GM19397 (cell line): ENCODE data around the gene CYP2J2.
"Not testable (repeated sequence)": the region's sequence is repeated elsewhere in the genome, so short reads cannot be mapped to it uniquely, and the experiment has no call there.

Source experiments
- ATAC-seq: cut with Tn5 transposase; IDR thresholded peaks from one replicate; pipeline ENCODE4 v1.9.1; 2021; ENCODE audit warnings: mild to moderate bottlenecking, moderate library complexity; ENCODE audit not compliant: unreplicated experiment

The CYP2J2 gene

GRCh38 chr1:59926381-59927123, at the start of gene CYP2J2:
Gene CYP2J2 (minus strand): TSS chr1:59926773. CDS start chr1:59926746, 27 bp downstream.
- ATAC-seq, result peak; percentile 89

GRCh38 chr1:59973719-59974118, 47.1 kb upstream of the CYP2J2 start:
- no peak for ATAC-seq

DNA sequence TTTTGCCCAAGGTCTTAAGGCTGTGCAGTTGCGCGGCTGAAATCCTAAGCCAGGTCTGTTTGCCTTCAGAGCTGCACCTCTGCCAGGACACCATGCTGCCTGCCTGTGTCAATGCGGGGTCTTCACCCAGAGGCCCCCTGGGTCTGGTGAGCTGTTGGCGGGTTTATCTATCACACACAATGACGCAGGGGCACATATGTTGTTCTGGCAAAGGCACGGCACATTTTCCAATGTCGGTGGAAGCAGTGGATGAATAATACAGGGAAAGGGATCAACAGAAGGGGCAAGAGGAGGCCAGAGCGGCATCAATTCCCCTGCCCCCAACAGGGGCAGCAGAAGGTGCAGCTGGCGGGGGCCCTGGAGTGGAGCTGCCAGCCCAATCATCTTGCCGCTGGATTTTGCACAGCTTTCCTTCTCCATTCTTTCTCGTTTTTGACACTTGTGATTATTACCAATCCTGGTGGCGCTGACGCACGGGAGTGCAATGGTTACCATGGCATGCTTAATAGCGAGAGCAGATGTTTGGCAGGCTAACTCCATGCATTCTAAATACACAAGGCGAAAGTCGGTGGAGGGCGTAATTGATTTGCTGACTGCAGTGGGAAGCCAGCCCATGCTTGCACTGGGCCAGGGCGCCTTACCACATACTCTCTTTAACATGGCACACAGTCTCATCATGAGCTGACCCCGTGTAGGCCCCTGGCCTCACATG, 45.8 kb upstream of the CYP2J2 start:
- ATAC-seq, result no peak

DNA sequence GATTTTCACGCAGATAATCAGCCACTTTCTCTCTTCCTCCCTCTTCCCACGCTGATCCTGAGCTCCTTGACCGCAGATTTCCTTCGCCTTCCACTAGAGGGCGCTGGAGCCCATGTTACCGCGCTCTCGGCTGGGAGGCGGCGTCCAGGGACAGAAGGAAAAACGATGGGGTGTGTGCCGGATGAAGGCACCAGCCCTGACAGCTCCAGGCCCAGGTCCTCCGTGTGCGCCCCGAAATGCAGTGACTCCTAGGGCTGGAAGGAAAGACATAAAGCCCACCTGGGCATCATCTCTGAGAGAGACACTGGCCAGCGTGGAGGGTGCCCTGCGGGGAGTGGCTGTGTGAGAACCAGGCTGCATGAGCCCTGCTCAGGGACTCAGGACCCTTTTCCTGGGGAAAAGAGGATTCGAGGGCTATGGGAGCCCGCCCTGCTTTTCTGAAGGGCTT, 44.9 kb upstream of the CYP2J2 start:
- ATAC-seq, result no peak

GRCh38 chr1:59969542-59970175, 43.1 kb upstream of the CYP2J2 start:
- not testable (repeated sequence) for ATAC-seq

- not testable (repeated sequence) for ATAC-seq
Measured at GRCh38 chr1:59968746-59969145, 42.2 kb upstream of the CYP2J2 start.

GRCh38 chr1:59967780-59968179, 41.2 kb upstream of the CYP2J2 start:
- no peak for ATAC-seq

DNA sequence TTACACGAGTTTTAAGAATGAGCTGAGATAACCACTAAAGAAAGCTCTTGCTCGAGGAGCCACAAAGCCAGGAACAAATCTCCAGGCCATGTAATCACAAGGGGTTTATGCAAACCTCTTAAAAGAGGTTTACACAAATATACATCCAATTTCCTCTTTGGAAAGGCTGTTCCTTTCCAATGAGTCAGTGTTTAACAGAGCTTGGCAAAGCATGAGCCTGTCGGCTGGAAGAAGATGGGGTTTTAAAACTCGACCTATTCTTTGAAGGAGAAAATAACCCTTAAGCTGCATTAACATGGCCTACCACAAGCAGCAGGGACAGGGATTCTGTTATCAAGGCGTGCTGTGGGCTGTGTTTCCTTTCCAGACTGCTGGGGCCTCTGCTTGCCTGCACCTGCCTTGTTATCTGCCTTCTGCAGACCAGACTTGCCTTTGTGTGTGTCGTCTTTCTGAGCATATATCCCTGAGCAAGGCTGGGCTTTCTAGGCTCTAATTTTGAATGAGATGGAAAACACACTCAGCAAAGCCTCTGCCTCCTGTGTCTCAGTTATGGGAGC, 40.6 kb upstream of the CYP2J2 start:
- no peak for ATAC-seq

DNA sequence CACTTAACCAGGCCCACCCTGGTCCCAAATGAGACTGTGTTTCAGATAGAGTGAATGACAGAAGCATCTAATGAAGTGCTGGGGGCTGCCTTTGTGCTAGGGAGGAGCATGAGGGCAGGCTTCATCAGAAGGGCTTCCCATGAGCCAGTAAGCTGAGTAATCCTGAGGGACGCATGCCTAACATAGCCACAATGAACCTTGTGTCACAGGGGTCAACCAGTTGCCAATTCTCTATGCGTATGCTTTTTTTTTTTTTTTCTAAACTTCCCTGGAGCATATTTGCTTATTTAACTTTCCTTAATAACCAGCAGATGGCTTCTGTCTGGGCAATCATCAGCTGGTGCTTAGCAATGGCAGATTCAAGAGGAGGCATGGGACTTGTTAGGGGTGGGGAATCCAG, 25.5 kb upstream of the CYP2J2 start:
- no peak for ATAC-seq

DNA sequence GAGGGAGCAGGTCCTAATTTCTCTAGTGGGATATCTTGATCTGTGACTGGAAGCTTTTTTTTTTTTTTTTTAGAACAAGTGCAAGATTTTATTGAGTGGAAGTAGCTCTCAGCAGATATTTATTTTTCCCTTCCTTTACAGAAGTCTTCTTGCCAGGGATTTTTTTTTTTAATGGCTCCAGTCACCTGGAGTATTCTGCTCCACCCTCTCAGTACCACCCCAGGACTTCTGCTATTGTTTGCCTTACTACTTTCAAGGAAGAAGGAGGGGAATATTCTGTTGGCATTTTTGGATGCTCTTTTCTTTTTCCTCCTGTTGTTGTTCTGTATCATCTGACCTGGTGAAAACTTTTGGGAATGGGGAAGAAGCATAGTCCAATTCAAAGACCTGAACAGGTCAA, 23.1 kb upstream of the CYP2J2 start:
- ATAC-seq, result no peak

DNA sequence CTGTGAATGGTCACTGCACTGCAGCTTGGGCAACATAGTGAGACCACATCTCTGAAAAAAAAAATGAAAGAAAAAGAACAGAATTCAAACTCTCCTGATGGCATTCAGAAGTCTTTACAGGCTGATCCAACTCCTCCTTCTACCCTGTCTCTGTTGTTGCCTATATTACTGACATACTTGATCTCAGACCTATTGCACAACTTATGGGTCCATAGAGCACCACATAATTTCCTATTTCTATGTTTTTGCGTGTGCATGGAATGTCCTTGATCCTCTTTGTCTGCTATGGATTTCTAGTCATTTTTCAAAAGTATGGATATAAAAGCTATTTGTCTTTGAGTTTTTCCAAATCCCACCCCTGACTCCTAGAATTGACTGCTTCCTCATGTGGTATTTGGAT, 22.4 kb upstream of the CYP2J2 start:
- ATAC-seq, result no peak

GRCh38 chr1:59947047-59947938, 20.7 kb upstream of the CYP2J2 start:
- peak; percentile 92 for ATAC-seq

DNA sequence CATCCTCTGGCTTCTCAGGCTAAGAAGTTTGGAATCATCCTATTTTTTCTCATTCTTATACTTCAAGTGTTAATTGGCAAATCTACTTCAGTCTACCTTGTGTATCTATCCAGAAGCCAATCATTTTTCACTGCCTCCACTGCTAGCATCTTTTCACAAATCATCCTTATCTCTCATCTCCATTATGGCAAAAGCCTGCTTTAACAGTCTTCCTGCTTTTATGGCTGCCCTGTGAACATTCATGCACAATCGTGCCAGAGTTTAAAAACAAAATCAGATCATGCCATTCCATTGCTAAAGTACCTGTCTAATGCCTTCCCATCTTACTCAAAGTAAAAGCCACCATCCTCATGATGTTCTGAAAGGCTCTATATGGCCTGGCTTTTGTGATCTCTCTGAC, 19.2 kb upstream of the CYP2J2 start:
- no peak for ATAC-seq

- ATAC-seq, result no peak
Measured at GRCh38 chr1:59939393-59939792, 12.8 kb upstream of the CYP2J2 start.

DNA sequence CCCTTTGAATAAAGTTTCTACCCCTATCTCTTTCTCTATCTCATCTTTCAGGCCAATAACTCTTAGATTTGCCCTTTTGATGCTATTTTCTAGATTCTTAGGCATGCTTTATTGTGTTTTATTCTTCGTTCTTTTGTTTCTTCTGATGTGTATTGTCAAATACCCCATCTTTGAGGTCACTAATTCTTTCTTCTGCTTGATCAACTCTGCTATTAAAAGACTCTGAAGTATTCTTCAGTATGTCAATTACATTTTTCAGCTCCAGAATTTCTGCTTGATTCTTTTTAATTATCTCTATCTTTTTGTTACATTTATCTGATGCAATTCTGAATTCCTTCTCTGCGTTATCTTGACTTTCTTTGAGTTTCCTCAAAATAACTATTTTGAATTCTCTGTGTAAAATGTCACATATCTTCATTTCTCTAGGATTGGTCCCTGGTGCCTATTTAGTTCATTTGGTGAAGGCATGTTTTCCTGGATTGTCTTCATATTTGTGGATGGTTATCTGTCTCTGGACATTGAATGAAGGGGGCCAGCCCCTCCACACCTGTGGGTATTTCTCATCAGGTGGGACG, 11.2 kb upstream of the CYP2J2 start:
- no peak for ATAC-seq

- ATAC-seq, result no peak
Measured at GRCh38 chr1:59936358-59936821, 9.8 kb upstream of the CYP2J2 start.

GRCh38 chr1:59928996-59929395, 2.4 kb upstream of the CYP2J2 start:
- no peak for ATAC-seq

GRCh38 chr1:59927213-59927612, 640 bp upstream of the CYP2J2 start:
- no peak for ATAC-seq

GRCh38 chr1:59924653-59925052, 1.9 kb downstream of the CYP2J2 start:
- ATAC-seq, result no peak

- ATAC-seq, result not testable (repeated sequence)
Measured at GRCh38 chr1:59921258-59921899, 5.2 kb downstream of the CYP2J2 start.
